DOHH2 (cell line): ENCODE data around the gene CDK9.

ENCODE experiments used
- H3F3A ChIP-seq: fragments of 200-600 bp; sonication (generic), shearing (Covaris generic); 2 replicates; pipeline ENCODE4 v1.6.0; 2016; ENCODE audit warnings: antibody characterized with exemption, mild to moderate bottlenecking; ENCODE audit not compliant: control insufficient read depth, insufficient read depth
- H3K27ac ChIP-seq: fragments of 200-600 bp; sonication (generic); 2 replicates; pipeline ENCODE4 v1.5.1; 2014; ENCODE audit warnings: low read depth, mild to moderate bottlenecking, low read length, moderate library complexity
- H3K27me3 ChIP-seq: fragments of 200-600 bp; sonication (generic); 2 replicates; pipeline ENCODE4 v1.6.1; 2014; ENCODE audit warnings: mild to moderate bottlenecking, low read length, mixed read lengths; ENCODE audit not compliant: control insufficient read depth
- H3K36me3 ChIP-seq: fragments of 200-600 bp; sonication (generic); 2 replicates; pipeline ENCODE4 v1.6.1; 2014; ENCODE audit warnings: mild to moderate bottlenecking, low read length, moderate library complexity, mixed read lengths; ENCODE audit not compliant: control insufficient read depth
- H3K4me1 ChIP-seq: fragments of 200-600 bp; sonication (generic); 2 replicates; pipeline ENCODE4 v1.6.1; 2014; ENCODE audit warnings: mild to moderate bottlenecking, low read length, mixed read lengths; ENCODE audit not compliant: control insufficient read depth
- H3K4me2 ChIP-seq: fragments of 200-600 bp; sonication (generic); 2 replicates; pipeline ENCODE4 v1.6.0; 2014; ENCODE audit warnings: mild to moderate bottlenecking, low read length, moderate library complexity
- H3K4me3 ChIP-seq: fragments of 200-600 bp; sonication (generic); 2 replicates; pipeline ENCODE4 v1.5.1; 2014; ENCODE audit warnings: mild to moderate bottlenecking, low read length, mixed read lengths
- H3K79me2 ChIP-seq: fragments of 200-600 bp; sonication (generic); 2 replicates; pipeline ENCODE4 v1.6.1; 2014; ENCODE audit warnings: mild to moderate bottlenecking, low read length, mixed read lengths; ENCODE audit not compliant: control insufficient read depth
- H3K9me2 ChIP-seq: fragments of 200-600 bp; sonication (generic); replicated peaks from 2 replicates; pipeline ENCODE4 v1.6.1; 2014; ENCODE audit warnings: mild to moderate bottlenecking, low read length, mixed read lengths; ENCODE audit not compliant: control insufficient read depth
- H3K9me3 ChIP-seq: fragments of 200-600 bp; sonication (generic); 2 replicates; pipeline ENCODE4 v1.6.1; 2014; ENCODE audit warnings: antibody characterized with exemption, low read length, mixed read lengths; ENCODE audit not compliant: control insufficient read depth, insufficient read depth
- H4K20me1 ChIP-seq: fragments of 200-600 bp; sonication (generic); 2 replicates; pipeline ENCODE4 v1.6.0; 2014; ENCODE audit warnings: low read depth, mild to moderate bottlenecking, antibody characterized with exemption, low read length, moderate library complexity; ENCODE audit not compliant: control insufficient read depth, insufficient read depth
- EZH2phosphoT487 ChIP-seq: fragments of 200-600 bp; sonication (generic); IDR thresholded peaks from 2 replicates; pipeline ENCODE4 v1.6.1; 2017; ENCODE audit warnings: borderline replicate concordance, mild to moderate bottlenecking, antibody characterized with exemption, low read length, moderate library complexity, mixed read lengths
- TF ChIP-seq, protein P1 (sequence below): fragments of 200-600 bp; sonication (generic); IDR thresholded peaks from one replicate; pipeline ENCODE4 v1.5.1; 2014; ENCODE audit warnings: antibody characterized with exemption, mild to moderate bottlenecking, low read depth, low read length; ENCODE audit not compliant: poor library complexity, severe bottlenecking

CDK9 gene

DNA sequence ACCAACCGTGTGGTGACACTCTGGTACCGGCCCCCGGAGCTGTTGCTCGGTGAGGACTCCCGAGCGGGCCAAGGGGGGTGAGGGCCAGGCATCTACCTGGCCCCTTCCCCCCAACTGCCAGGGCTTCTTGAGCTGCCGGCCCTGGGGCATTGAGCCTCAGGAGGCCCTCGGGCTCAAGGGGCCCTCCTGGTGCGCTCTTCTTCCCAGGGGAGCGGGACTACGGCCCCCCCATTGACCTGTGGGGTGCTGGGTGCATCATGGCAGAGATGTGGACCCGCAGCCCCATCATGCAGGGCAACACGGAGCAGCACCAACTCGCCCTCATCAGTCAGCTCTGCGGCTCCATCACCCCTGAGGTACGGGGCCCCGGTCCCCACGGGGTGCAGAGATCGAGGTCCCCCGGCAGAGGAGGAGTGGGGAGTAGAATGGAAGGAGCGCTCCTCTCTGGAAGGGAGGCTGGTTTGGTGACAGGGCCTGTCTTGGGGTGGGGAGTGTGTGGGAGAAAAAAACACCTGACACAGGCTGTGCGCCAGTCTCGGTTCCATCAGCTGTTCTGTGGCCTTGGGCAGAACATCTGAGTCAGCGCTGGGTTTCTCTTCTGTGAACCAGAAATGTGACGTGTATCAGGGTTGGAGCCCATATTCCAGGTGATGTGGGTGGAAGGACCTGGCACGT, 2.6 kb downstream of the CDK9 start:
- Histone ChIP-seq H3K27me3 (no peaks in the 10 kb centered on the region), H3K4me2 (no peak overlapping the region), H3K9me3 (no peaks in the 10 kb centered on the region), H3K36me3 (peaks cover 70% of the 10 kb centered on the region), H3K79me2 (peaks cover 47% of the 10 kb centered on the region), H3K9me2 (no peaks in the 10 kb centered on the region), H3K4me1 (peaks cover 23% of the 10 kb centered on the region), H4K20me1 (peaks cover 35% of the 10 kb centered on the region), H3K4me3 (no peak overlapping the region), H3K27ac (no peak overlapping the region), H3F3A (peaks cover 18% of the 10 kb centered on the region)
- TF ChIP-seq, protein P1, sequence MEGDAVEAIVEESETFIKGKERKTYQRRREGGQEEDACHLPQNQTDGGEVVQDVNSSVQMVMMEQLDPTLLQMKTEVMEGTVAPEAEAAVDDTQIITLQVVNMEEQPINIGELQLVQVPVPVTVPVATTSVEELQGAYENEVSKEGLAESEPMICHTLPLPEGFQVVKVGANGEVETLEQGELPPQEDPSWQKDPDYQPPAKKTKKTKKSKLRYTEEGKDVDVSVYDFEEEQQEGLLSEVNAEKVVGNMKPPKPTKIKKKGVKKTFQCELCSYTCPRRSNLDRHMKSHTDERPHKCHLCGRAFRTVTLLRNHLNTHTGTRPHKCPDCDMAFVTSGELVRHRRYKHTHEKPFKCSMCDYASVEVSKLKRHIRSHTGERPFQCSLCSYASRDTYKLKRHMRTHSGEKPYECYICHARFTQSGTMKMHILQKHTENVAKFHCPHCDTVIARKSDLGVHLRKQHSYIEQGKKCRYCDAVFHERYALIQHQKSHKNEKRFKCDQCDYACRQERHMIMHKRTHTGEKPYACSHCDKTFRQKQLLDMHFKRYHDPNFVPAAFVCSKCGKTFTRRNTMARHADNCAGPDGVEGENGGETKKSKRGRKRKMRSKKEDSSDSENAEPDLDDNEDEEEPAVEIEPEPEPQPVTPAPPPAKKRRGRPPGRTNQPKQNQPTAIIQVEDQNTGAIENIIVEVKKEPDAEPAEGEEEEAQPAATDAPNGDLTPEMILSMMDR, result no peak
- no peak for TF ChIP-seq EZH2phosphoT487

DNA sequence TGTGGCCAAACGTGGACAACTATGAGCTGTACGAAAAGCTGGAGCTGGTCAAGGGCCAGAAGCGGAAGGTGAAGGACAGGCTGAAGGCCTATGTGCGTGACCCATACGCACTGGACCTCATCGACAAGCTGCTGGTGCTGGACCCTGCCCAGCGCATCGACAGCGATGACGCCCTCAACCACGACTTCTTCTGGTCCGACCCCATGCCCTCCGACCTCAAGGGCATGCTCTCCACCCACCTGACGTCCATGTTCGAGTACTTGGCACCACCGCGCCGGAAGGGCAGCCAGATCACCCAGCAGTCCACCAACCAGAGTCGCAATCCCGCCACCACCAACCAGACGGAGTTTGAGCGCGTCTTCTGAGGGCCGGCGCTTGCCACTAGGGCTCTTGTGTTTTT, 3.3 kb downstream of the CDK9 start:
- Histone ChIP-seq H3K27ac (no peak overlapping the region), H3K4me3 (no peak overlapping the region), H3K79me2 (peaks cover 47% of the 10 kb centered on the region), H4K20me1 (peaks cover 35% of the 10 kb centered on the region), H3K4me2 (no peak overlapping the region), H3F3A (peaks cover 20% of the 10 kb centered on the region), H3K9me2 (no peaks in the 10 kb centered on the region), H3K9me3 (no peaks in the 10 kb centered on the region), H3K4me1 (peaks cover 16% of the 10 kb centered on the region), H3K36me3 (peaks cover 70% of the 10 kb centered on the region), H3K27me3 (no peaks in the 10 kb centered on the region)
- no peak for TF ChIP-seq EZH2phosphoT487
- TF ChIP-seq, protein P1, result no peak

DNA sequence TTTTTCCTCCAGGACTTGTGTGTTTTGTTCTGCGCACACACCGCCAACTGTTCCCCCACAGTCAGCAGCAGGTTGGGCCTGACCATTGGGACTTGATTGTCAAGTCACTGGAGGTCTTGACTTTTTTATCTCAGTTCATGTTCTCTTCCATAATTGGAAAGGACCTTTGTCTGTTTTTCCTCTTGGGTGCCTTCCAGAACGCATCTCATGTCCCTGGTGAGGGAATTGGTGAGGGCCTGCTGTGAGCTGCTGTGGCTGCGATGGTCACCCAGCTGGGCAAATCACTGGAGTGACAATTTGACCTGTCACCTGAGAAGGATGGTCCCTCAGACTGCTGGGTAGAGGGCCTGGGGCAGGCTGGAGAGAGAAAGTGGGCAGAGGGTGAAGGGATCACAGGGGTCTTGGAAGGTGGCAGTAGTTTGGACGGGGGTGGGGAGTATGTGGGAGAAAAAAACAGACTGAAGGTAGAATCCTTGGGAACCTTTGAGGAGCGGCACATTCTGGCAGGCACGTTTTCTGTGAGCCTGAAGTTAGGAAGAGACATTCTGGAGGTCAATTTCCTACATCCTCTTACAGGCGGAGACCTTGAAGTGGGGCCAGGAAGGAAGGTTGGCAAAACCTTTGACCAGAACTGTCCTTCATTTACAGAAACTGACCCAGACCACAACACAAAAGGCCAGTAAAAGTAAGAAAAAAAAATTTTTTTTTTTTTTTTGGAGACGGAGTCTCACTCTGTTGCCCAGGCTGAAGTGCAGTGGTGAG, 4.4 kb downstream of the CDK9 start:
- Histone ChIP-seq H3K36me3 (peaks cover 75% of the 10 kb centered on the region), H3K9me2 (no peaks in the 10 kb centered on the region), H3K4me2 (no peak overlapping the region), H3K27ac (no peak overlapping the region), H3F3A (peaks cover 20% of the 10 kb centered on the region), H3K9me3 (no peaks in the 10 kb centered on the region), H3K4me1 (peaks cover 19% of the 10 kb centered on the region), H4K20me1 (peaks cover 35% of the 10 kb centered on the region), H3K79me2 (peaks cover 47% of the 10 kb centered on the region), H3K27me3 (no peaks in the 10 kb centered on the region), H3K4me3 (no peak overlapping the region)
- TF ChIP-seq, protein P1, result no peak
- no peak for TF ChIP-seq EZH2phosphoT487
